GM04504 (cell line): ENCODE data around the gene BCR.

Source experiments
- DNase-seq: peaks from one replicate; pipeline ENCODE4 v3.0.0-alpha.2; 2012; ENCODE audit warnings: low read depth

BCR gene

GRCh38 chr22:23218053-23218866 lies 38.0 kb downstream of the BCR start:
- DNase-seq = no peak

- no peak for DNase-seq
Observed at GRCh38 chr22:23218867-23219251, 38.5 kb downstream of the BCR start.

GRCh38 chr22:23219317-23219716 lies 39.0 kb downstream of the BCR start:
- DNase-seq = no peak

- no peak for DNase-seq
Observed at GRCh38 chr22:23219822-23220484, 39.6 kb downstream of the BCR start.

- no peak for DNase-seq
Observed at GRCh38 chr22:23220485-23221350, 40.4 kb downstream of the BCR start.

- no peak for DNase-seq
Observed at GRCh38 chr22:23221351-23221804, 41.1 kb downstream of the BCR start.

GRCh38 chr22:23222033-23222792 lies 41.9 kb downstream of the BCR start:
- DNase-seq = no peak

- DNase-seq = no peak
Observed at GRCh38 chr22:23222793-23223568, 42.7 kb downstream of the BCR start.

GRCh38 chr22:23223569-23224317 lies 43.4 kb downstream of the BCR start:
- no peak for DNase-seq

- no peak for DNase-seq
Observed at GRCh38 chr22:23224846-23225245, 44.5 kb downstream of the BCR start.

- DNase-seq = no peak
Observed at GRCh38 chr22:23225337-23225723, 45.0 kb downstream of the BCR start.

- no peak for DNase-seq
Observed at GRCh38 chr22:23225724-23226496, 45.6 kb downstream of the BCR start.

- no peak for DNase-seq
Observed at GRCh38 chr22:23226497-23226850, 46.2 kb downstream of the BCR start.

- DNase-seq = no peak
Observed at GRCh38 chr22:23227380-23227779, 47.1 kb downstream of the BCR start.

GRCh38 chr22:23228503-23228902 lies 48.2 kb downstream of the BCR start:
- no peak for DNase-seq

- DNase-seq = no peak
Observed at GRCh38 chr22:23229646-23230045, 49.3 kb downstream of the BCR start.

GRCh38 chr22:23230348-23231068 lies 50.2 kb downstream of the BCR start:
- DNase-seq = no peak

GRCh38 chr22:23231471-23232093 lies 51.3 kb downstream of the BCR start:
- DNase-seq = no peak
